GM19239 (cell line): ENCODE data around the gene EFCAB14.
"Not testable (repeated sequence)": the region's sequence is repeated elsewhere in the genome, so short reads cannot be mapped to it uniquely, and the experiment has no call there.

Experiments
- DNase-seq: peaks from one replicate; pipeline ENCODE4 v3.0.0; 2011; ENCODE audit warnings: low spot score; ENCODE audit not compliant: insufficient read length
- FAIRE-seq: peaks from 2 replicates; lab custom pipeline; 2011; peaks lifted over from hg19 to GRCh38; lab: Jason Lieb, UNC

The EFCAB14 gene

DNA sequence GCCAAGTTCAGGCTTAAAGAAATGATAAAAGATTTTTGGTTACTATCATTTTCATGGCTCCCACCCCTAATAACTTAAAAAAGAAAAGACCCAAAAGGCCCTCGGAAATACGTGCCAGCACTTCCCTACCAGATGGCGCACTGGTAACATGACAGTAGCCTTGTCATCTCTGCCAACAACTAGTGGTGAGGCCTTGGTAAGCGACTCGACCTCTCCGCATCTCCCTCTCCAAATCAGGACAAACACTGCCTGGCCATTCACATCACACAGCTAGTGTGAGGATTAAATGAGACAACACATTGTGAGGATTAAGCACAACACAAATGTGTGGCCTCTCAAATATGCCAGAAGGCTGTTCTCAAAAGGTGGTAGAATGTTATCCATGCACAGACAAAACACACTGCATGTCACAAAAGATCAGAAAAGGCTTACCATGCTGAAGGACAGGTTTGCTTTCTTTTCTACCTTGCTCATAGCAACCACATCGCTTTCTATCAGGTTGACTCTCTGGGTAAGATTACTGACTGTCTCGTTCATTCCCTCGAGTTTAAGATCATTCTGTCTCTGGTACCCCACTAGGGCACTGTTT lies 30.9 kb downstream of the EFCAB14 start:
- DNase-seq (no peak), FAIRE-seq (no peak)

DNA sequence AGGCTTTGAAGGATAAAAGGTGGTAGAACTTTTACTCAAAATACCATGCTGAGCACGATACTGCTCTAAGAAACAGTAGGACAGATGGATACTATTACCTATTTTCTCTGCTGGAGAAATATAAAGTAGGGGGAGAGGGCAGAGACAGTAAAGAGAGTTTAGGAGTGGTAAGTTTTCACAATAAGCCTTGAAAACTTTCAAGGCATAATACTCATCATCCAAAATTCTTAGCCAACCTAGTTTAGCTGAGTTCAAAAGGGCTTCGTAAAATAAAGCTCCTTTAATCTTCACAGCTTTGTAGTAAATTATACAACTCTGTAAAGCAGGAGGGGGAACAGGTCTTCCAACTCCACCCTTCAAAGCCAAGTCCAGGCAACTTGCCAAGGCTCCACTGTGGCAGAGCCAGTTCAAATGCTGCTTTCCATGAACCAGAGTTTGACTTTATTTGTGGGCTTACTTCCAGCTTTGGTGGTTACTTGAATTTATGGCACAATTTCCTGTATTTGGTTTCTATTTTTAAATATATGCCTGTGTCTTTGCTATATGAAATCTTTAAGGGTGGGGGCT lies 31.7 kb downstream of the EFCAB14 start:
- no peak for FAIRE-seq
- DNase-seq: no peak

DNA sequence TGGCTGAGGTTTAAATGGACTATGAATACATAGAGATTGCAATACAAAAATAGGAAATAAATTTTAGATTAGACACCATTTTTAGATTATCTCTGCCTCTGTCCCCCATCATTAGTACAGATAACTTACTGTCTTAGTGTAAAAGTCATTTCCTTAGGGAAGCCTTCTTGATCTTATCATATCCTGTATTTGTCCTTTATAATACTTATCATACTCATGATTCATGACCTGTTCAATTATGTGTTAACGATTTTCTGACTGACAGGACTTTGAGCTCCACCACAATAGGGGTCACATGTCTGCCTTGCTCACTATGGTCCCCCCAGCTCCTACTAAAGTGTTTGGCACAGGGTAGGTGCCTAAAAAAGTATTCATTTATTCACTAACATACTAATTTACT lies 32.7 kb downstream of the EFCAB14 start:
- FAIRE-seq: no peak
- no peak for DNase-seq

GRCh38 chr1:46684670-46685069 lies 34.2 kb downstream of the EFCAB14 start:
- FAIRE-seq (no peak), DNase-seq (no peak)

DNA sequence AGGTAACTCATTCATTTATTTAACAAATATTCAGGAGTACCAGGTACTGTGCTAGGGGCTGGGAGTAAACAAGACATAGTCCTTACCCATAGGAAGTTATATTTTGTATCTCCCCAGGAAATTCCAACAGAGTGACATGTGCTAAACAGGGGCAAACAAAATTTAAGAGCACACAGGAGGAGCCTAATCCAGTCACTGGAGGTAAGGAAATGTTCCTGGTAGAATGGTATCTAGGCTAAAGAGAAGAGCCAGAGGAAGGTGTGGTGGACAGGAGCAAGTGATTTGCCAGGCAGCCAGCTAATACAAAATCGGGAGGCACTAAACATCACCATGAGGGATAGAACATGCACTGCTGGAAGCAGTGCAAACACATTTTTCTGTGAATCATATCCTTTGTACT lies 36.9 kb downstream of the EFCAB14 start:
- DNase-seq: no peak
- FAIRE-seq: no peak

GRCh38 chr1:46681333-46682034 lies 37.4 kb downstream of the EFCAB14 start:
- FAIRE-seq (no peak), DNase-seq (no peak)

DNA sequence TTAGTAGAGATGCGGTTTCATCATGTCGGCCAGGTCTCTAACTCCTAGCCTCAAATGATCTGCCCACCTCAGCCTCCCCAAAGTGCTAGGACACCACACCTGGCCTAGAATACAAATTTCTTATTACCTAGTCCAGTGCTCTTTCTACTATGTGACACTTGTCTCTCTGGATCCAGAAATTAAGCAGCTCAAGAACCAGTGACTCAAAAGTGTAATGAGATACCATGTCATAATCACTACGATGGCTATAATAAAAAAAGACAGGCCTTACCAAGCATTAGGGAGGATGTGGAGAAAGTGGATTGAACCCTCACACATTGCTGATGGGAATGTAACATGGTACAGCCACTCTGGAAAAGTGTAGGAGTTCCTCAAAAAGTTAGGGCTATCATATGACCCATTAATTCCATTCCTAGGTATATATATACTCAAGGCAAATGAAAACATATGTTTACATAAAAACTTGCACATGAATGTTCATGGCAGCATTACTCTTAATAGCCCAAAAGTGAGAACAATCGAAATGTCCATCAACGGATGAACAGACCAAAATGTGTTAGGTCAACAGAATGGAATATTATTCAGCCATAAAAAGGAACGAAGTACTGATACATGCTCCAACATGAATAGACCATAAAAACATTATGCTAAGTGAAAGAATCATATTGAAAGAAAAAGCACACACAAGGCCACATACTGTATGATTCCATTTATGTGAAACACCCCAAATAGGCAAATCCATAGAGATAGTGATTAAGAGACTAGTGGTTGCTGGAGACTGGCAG lies 38.9 kb downstream of the EFCAB14 start:
- DNase-seq (no peak), FAIRE-seq (no peak)

- no peak for FAIRE-seq
- DNase-seq: no peak
These were observed 41.6 kb downstream of the EFCAB14 start for GRCh38 chr1:46677339-46677738.

GRCh38 chr1:46676531-46676930 lies 42.4 kb downstream of the EFCAB14 start:
- FAIRE-seq (no peak), DNase-seq (no peak)

- peak; percentile 48 for FAIRE-seq
These were observed 43.2 kb downstream of the EFCAB14 start for GRCh38 chr1:46675549-46676314.

GRCh38 chr1:46673749-46674182 lies 45.1 kb downstream of the EFCAB14 start:
- FAIRE-seq: no peak
- DNase-seq: no peak

More at GRCh38 chr1:46675549-46676314, 43.2 kb downstream of the EFCAB14 start:
- no peak for DNase-seq

DNA sequence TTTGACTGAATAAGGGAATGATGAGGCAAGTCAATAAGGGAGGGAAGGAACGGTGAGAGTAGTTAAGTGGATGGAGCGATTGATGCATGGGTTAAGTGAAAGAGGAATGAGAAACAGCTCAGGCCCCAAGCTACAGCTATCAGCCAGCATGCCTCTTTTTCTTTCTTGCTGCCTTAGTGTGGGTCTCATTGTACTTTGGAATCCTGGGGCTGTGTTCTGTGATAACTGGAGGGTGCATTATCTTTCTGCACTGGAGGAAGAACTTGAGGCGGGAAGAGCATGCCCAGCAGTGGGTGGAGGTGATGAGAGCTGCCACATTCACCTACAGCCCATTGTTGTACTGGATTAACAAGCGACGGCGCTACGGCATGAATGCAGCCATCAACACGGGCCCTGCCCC lies 46.2 kb downstream of the EFCAB14 start:
- DNase-seq (no peak), FAIRE-seq (no peak)

- DNase-seq: no peak
- FAIRE-seq: no peak
These were observed 47.4 kb downstream of the EFCAB14 start, which contains the start of gene TEX38 for GRCh38 chr1:46671554-46671953. TSS of gene TEX38 (plus strand) at chr1:46671854. CDS start at chr1:46671935, 81 bp downstream.

GRCh38 chr1:46670134-46670533 lies 48.8 kb downstream of the EFCAB14 start:
- DNase-seq: no peak
- FAIRE-seq: no peak

DNA sequence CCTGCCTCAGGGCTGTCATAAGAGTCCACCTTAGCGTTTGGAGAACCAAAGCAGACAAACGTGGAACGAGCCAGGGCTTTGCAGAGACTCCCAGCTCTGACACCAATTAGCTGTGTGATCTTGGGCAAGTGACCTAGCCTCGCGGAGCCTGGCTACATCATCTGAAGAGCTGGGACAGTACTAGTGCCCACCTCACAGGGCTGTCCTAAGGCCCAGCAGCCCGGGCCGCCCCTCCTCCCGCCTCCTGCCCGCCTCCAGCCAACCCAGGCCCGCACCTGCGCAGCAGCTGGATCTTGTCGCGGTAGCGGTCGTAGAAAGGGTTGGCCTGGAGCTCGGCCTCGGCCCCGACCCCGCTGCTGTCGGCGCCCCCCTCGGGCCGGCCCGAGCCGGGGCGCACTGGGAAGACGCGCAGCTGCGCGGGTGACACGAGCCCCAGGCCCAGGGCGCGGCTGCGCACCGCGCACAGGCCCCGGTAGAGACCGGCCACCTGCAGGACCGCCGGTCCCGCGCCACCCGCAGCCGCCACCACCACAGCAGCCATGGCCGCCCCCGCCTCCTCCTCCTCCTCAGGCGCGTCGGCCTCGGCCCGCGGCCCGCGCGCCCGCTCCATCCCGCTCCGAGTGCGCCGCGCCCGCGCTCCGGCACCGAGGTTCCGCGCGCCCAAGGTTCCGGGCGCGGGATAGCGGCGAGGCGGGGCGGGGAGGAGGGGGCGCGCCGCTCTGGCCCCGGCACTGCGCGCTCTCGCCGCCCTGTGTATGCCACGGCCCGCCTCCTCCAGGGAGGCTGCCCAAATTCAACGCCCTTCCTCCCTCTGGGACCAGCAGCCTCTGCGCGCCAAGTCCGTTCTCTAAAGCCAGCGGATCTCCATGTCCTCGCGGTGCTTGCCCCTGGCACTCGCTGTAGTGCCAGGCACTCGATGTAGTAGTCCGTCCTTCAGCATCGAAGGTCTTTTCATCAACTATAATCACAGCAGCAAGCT lies 50.8 kb downstream of the EFCAB14 start, which contains the start of gene ATPAF1:
ATPAF1 (minus strand) TSS at position 583 of the 979 bp plus-strand sequence; CDS start at position 541, 42 bp downstream.
- peak; percentile 55 for DNase-seq
- peak; percentile 84 for FAIRE-seq

- FAIRE-seq (no peak), DNase-seq (no peak)
These were observed 52.9 kb downstream of the EFCAB14 start for GRCh38 chr1:46665983-46666382.

DNA sequence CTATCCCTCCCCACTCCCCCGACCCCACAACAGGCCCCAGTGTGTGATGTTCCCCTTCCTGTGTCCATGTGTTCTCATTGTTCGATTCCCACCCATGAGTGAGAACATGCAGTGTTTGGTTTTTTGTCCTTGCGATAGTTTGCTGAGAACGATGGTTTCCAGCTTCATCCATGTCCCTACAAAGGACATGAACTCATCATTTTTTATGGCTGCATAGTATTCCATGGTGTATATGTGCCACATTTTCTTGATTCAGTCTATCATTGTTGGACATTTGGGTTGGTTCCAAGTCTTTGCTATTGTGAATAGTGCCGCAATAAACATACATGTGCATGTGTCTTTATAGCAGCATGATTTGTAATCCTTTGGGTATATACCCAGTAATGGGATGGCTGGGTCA lies 56.0 kb downstream of the EFCAB14 start:
- FAIRE-seq, DNase-seq: not testable (repeated sequence)

DNA sequence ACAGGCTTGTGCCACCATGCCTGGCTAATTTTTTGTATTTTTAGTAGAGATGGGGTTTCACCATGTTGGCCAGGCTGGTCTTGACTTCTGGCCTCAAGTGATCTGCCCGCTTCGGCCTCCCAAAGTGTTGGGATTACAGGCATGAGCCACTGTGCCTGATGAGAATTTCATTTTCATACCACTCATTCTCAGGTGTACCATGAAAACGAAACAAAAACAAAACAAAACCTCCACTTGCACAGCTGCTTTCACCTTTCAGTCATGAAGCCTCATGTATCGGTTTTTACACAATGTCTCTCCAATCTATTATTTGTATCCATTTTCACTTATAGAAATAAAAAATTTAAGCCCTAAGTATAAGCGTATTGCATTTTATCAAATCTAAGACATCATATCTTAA lies 58.8 kb downstream of the EFCAB14 start:
- DNase-seq: not testable (repeated sequence)
- peak; percentile 88 for FAIRE-seq
